Astrocyte (in vitro differentiated cells and primary cell): Measurements from ENCODE around the gene SPSB2. TPM values are rescaled to one million over a fixed set of nuclear protein-coding genes. Genes with fewer than 3 reads are reported as not detected.

ENCODE experiments used
- DNase-seq: peaks from one replicate; pipeline ENCODE4 v3.0.0-alpha.2; 2010; ENCODE audit warnings: low read depth
- FAIRE-seq: peaks from 2 replicates; lab custom pipeline; 2011; peaks lifted over from hg19 to GRCh38; lab: Jason Lieb, UNC
- H2AFZ ChIP-seq: 2 replicates; pipeline ENCODE4 v1.6.0; 2012; ENCODE audit warnings: low read depth, low read length, inconsistent platforms
- H3K27ac ChIP-seq: 2 replicates; pipeline ENCODE4 v1.5.1; 2011; ENCODE audit warnings: low read depth, low read length, inconsistent platforms
- H3K27me3 ChIP-seq: 2 replicates; pipeline ENCODE4 v1.6.0; 2011; ENCODE audit warnings: low read length, inconsistent platforms; ENCODE audit not compliant: insufficient read depth
- H3K36me3 ChIP-seq: 2 replicates; pipeline ENCODE4 v1.5.1; 2011; ENCODE audit warnings: low read length, inconsistent platforms; ENCODE audit not compliant: insufficient read depth
- H3K4me1 ChIP-seq: 2 replicates; pipeline ENCODE4 v1.5.1; 2011; ENCODE audit warnings: low read length, inconsistent platforms; ENCODE audit not compliant: insufficient read depth
- H3K4me2 ChIP-seq: 2 replicates; pipeline ENCODE4 v1.6.0; 2012; ENCODE audit warnings: low read length, inconsistent platforms
- H3K4me3 ChIP-seq: 2 replicates; pipeline ENCODE4 v1.5.1; 2011; ENCODE audit warnings: low read depth, mild to moderate bottlenecking, low read length, inconsistent platforms; ENCODE audit not compliant: insufficient read depth
- H3K79me2 ChIP-seq: 2 replicates; pipeline ENCODE4 v1.6.0; 2012; ENCODE audit warnings: mild to moderate bottlenecking, low read length, inconsistent platforms; ENCODE audit not compliant: insufficient read depth
- H3K9ac ChIP-seq: 2 replicates; pipeline ENCODE4 v1.6.0; 2012; ENCODE audit warnings: mild to moderate bottlenecking, low read length, inconsistent platforms
- H3K9me3 ChIP-seq: 2 replicates; pipeline ENCODE4 v1.5.1; 2012; ENCODE audit warnings: low read depth, mild to moderate bottlenecking, low read length, inconsistent platforms; ENCODE audit not compliant: insufficient read depth
- H4K20me1 ChIP-seq: 2 replicates; pipeline ENCODE4 v1.6.0; 2012; ENCODE audit warnings: low read length, inconsistent platforms; ENCODE audit not compliant: insufficient read depth
- H3K27ac Mint-ChIP-seq: one replicate; pipeline ENCODE4 v1.8.0; 2021; ENCODE audit warnings: mild to moderate bottlenecking, mixed read lengths; ENCODE audit not compliant: unreplicated experiment
- H3K27me3 Mint-ChIP-seq: one replicate; pipeline ENCODE4 v1.8.0; 2021; ENCODE audit warnings: low read depth, mixed read lengths; ENCODE audit not compliant: unreplicated experiment
- H3K36me3 Mint-ChIP-seq: one replicate; pipeline ENCODE4 v1.8.0; 2021; ENCODE audit warnings: low read depth, mixed read lengths; ENCODE audit not compliant: unreplicated experiment
- H3K4me1 Mint-ChIP-seq: one replicate; pipeline ENCODE4 v1.8.0; 2021; ENCODE audit warnings: low read depth, mixed read lengths; ENCODE audit not compliant: unreplicated experiment
- H3K4me3 Mint-ChIP-seq: one replicate; pipeline ENCODE4 v1.8.0; 2021; ENCODE audit warnings: mild to moderate bottlenecking, moderate library complexity, mixed read lengths; ENCODE audit not compliant: unreplicated experiment
- H3K9me3 Mint-ChIP-seq: one replicate; pipeline ENCODE4 v1.8.0; 2021; ENCODE audit warnings: mild to moderate bottlenecking, mixed read lengths; ENCODE audit not compliant: unreplicated experiment
- EZH2 ChIP-seq: IDR thresholded peaks from 2 replicates; pipeline ENCODE4 v1.6.1; 2012; ENCODE audit warnings: mild to moderate bottlenecking, low read length, inconsistent platforms; ENCODE audit not compliant: insufficient read depth
- total RNA-seq: library from RNA; stranded (reverse); gene quantifications from 2 replicates; pipeline ENCODE4 v1.2.1, GENCODE V29; 2021
- TF ChIP-seq, protein P1 (sequence below): IDR thresholded peaks from 2 replicates; pipeline ENCODE4 v1.5.1; 2011; ENCODE audit warnings: low read depth, mild to moderate bottlenecking, inconsistent platforms, low read length, moderate library complexity; ENCODE audit not compliant: insufficient read depth

The SPSB2 gene
- total RNA-seq, 1 donor from 2014 or later, result 4.9 TPM

DNA sequence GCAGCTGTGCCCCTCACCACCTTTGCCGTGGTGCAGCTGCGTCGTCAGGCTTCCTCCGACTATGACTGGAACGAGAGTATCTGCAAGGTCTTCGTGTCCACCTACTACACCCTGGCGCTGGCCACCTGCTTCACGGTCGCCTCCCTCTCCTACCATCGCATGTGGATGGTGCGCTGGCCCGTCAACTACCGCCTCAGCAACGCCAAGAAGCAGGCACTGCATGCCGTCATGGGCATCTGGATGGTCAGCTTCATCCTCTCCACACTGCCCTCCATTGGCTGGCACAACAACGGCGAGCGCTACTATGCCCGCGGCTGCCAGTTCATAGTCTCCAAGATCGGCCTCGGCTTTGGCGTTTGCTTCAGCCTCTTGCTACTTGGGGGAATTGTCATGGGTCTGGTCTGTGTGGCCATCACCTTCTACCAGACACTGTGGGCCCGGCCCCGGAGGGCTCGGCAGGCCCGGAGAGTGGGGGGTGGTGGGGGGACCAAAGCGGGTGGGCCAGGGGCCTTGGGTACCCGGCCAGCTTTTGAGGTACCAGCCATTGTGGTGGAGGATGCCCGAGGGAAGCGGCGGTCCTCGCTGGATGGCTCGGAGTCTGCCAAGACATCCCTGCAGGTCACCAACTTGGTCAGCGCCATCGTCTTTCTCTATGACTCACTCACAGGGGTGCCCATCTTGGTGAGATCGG lies 48.9 kb downstream of the SPSB2 start:
- H3K9me3 ChIP-seq, result no peaks in the 10 kb centered on the region
- Mint-ChIP-seq H3K27me3 (no peaks in the 10 kb centered on the region), H3K36me3 (peaks cover 4% of the 10 kb centered on the region), H3K4me3 (peak overlapping the region; percentile 63), H3K9me3 (no peaks in the 10 kb centered on the region), H3K4me1 (peaks cover 32% of the 10 kb centered on the region), H3K27ac (peak overlapping the region; percentile 56)
- no peak overlapping the region for H3K4me2 ChIP-seq
- FAIRE-seq, result no peak
- H4K20me1 ChIP-seq, result no peaks in the 10 kb centered on the region
- H3K9ac ChIP-seq, result no peak overlapping the region
- H3K4me1 ChIP-seq, result peaks cover 22% of the 10 kb centered on the region
- no peak overlapping the region for H2AFZ ChIP-seq
- no peak overlapping the region for H3K4me3 ChIP-seq
- no peaks in the 10 kb centered on the region for H3K27me3 ChIP-seq
- no peak overlapping the region for H3K27ac ChIP-seq
- TF ChIP-seq EZH2, result no peak
- no peaks in the 10 kb centered on the region for H3K36me3 ChIP-seq
- no peak for DNase-seq
- H3K79me2 ChIP-seq, result peaks cover 13% of the 10 kb centered on the region

DNA sequence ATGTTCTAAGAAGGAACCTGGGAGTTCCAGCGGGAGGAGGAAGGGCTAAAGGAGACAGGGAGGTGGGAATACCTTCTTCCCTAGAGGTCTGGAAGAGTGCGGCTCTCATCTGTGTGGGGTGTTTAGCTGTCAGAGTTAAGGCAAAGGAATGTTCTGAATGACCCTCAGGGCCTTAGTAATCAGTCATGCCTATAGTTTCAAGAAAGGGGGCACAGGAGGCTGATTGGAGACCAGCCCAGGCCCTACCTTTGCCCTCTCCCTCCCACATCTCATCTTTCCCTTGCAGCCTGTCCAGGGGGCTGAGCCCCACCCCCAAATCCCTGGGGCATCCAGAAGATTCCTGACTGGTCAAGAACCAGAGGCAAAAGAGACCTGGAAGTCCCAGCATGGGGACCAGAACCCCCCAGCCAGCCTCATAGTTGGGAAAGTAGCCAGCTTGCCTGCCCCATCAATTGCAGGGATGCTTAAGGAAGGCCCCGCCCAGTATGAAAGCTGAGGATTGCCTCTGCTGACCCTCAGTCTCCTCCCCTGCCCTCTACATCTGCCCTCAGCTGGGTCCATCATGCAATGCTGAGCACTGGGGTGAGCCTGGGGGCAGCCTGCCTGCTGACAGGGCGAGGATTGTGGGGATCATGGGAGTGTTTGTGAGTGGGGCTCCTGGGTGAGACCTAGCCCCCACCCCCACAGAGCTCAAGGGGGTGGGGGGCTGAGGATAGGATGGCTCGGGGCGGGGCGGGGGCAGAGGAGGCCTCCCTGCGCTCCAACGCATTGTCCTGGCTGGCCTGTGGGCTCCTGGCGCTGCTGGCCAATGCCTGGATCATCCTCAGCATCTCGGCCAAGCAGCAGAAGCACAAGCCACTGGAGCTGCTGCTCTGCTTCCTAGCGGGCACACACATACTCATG lies 49.7 kb downstream of the SPSB2 start:
- no peaks in the 10 kb centered on the region for H3K36me3 ChIP-seq
- H3K27ac ChIP-seq, result no peak overlapping the region
- Mint-ChIP-seq H3K4me3 (no peak overlapping the region), H3K27me3 (no peaks in the 10 kb centered on the region), H3K9me3 (no peaks in the 10 kb centered on the region), H3K27ac (no peak overlapping the region), H3K4me1 (peaks cover 32% of the 10 kb centered on the region), H3K36me3 (peaks cover 4% of the 10 kb centered on the region)
- H3K9me3 ChIP-seq, result no peaks in the 10 kb centered on the region
- no peak for DNase-seq
- no peak for FAIRE-seq
- no peak overlapping the region for H2AFZ ChIP-seq
- peaks cover 5% of the 10 kb centered on the region for H3K79me2 ChIP-seq
- H4K20me1 ChIP-seq, result no peaks in the 10 kb centered on the region
- peaks cover 22% of the 10 kb centered on the region for H3K4me1 ChIP-seq
- no peaks in the 10 kb centered on the region for H3K27me3 ChIP-seq
- H3K4me2 ChIP-seq, result no peak overlapping the region
- TF ChIP-seq, protein P1, sequence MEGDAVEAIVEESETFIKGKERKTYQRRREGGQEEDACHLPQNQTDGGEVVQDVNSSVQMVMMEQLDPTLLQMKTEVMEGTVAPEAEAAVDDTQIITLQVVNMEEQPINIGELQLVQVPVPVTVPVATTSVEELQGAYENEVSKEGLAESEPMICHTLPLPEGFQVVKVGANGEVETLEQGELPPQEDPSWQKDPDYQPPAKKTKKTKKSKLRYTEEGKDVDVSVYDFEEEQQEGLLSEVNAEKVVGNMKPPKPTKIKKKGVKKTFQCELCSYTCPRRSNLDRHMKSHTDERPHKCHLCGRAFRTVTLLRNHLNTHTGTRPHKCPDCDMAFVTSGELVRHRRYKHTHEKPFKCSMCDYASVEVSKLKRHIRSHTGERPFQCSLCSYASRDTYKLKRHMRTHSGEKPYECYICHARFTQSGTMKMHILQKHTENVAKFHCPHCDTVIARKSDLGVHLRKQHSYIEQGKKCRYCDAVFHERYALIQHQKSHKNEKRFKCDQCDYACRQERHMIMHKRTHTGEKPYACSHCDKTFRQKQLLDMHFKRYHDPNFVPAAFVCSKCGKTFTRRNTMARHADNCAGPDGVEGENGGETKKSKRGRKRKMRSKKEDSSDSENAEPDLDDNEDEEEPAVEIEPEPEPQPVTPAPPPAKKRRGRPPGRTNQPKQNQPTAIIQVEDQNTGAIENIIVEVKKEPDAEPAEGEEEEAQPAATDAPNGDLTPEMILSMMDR, result no peak
- TF ChIP-seq EZH2, result no peak
- H3K4me3 ChIP-seq, result no peak overlapping the region
- no peak overlapping the region for H3K9ac ChIP-seq

DNA sequence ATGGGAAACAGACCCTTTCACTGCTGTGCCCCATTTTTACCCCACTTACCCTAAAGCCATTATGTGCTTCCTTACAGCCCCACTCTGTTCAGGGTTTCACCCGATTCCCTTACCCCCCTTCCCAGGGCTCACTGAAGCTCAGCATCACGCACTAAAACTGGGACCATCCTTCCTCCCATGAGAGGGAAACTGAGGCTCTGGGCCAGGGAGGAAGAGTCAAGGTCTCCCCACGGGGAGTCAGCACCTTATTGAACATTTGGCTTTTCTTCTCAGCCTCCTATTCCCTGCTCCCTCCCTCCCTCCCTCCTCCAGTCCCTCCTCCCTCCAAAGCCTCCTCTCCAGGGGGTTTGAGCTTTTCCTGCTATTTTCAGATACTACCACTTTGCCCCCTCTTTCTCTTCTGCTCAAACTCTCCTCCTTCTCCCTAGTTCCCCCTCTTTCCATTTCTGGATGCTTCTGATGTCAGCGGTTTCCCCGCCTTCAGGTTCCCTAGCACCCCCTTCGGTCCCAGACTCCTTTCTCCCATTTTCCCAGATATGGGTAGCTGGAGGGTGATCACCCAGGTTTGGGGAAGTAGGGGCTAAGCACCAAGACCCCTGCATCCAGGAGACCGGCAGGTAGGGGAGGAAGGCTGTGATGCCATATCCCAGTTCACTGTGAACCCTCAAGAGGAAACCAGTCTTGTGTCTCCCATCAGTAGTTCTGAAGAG lies 50.5 kb downstream of the SPSB2 start:
- Mint-ChIP-seq H3K36me3 (peaks cover 4% of the 10 kb centered on the region), H3K4me1 (peaks cover 32% of the 10 kb centered on the region), H3K4me3 (peak overlapping the region; percentile 50), H3K9me3 (no peaks in the 10 kb centered on the region), H3K27ac (no peak overlapping the region), H3K27me3 (no peaks in the 10 kb centered on the region)
- Histone ChIP-seq H3K27ac (no peak overlapping the region), H2AFZ (no peak overlapping the region), H3K4me1 (peaks cover 21% of the 10 kb centered on the region), H3K4me2 (peak overlapping the region; percentile 88), H3K4me3 (no peak overlapping the region), H3K9ac (no peak overlapping the region), H3K27me3 (no peaks in the 10 kb centered on the region), H4K20me1 (no peaks in the 10 kb centered on the region), H3K36me3 (no peaks in the 10 kb centered on the region), H3K9me3 (no peaks in the 10 kb centered on the region), H3K79me2 (no peaks in the 10 kb centered on the region)
- no peak for DNase-seq
- FAIRE-seq, result no peak
- TF ChIP-seq, protein P1, result no peak
- TF ChIP-seq EZH2, result no peak
